Measurements from ENCODE around the gene EPN1.
A peak's percentile ranks its signal among the peaks of the same experiment; 100 is the strongest.

Gene EPN1

GRCh38 chr19:55674841-55675660, at the start of gene EPN1:
Gene EPN1, plus strand, starts transcription at chr19:55675226. Its CDS starts 3,402 bp downstream, at chr19:55678628.
- peak; percentile 98 for DNase-seq (ENCODE audit: low read depth)

GRCh38 chr19:55626350-55626749, 48.7 kb upstream of the EPN1 start:
- DNase-seq (ENCODE audit: low read depth): no peak

- no peak for DNase-seq (ENCODE audit: low read depth)
Measured at GRCh38 chr19:55632463-55632834, 42.6 kb upstream of the EPN1 start.

GRCh38 chr19:55633861-55634260, 41.2 kb upstream of the EPN1 start:
- no peak for DNase-seq (ENCODE audit: low read depth)

- DNase-seq (ENCODE audit: low read depth): no peak
Measured at GRCh38 chr19:55635334-55635717, 39.7 kb upstream of the EPN1 start.

- DNase-seq (ENCODE audit: low read depth): no peak
Measured at GRCh38 chr19:55635856-55636440, 39.1 kb upstream of the EPN1 start.

- DNase-seq (ENCODE audit: low read depth): no peak
Measured at GRCh38 chr19:55636723-55637122, 38.3 kb upstream of the EPN1 start.

- DNase-seq (ENCODE audit: low read depth): no peak
Measured at GRCh38 chr19:55637534-55637933, 37.5 kb upstream of the EPN1 start.

- DNase-seq (ENCODE audit: low read depth): no peak
Measured at GRCh38 chr19:55638864-55639359, 36.1 kb upstream of the EPN1 start.

GRCh38 chr19:55640043-55640576, 34.9 kb upstream of the EPN1 start:
- no peak for DNase-seq (ENCODE audit: low read depth)

- no peak for DNase-seq (ENCODE audit: low read depth)
Measured at GRCh38 chr19:55640577-55641425, 34.2 kb upstream of the EPN1 start, which contains the start of gene ZNF580. Gene ZNF580, plus strand, starts transcription at chr19:55641002. Its CDS starts 1,507 bp downstream, at chr19:55642509.

GRCh38 chr19:55641426-55642152, 33.4 kb upstream of the EPN1 start:
- no peak for DNase-seq (ENCODE audit: low read depth)

GRCh38 chr19:55642153-55643002, 32.6 kb upstream of the EPN1 start:
- DNase-seq (ENCODE audit: low read depth): no peak

GRCh38 chr19:55643003-55643886, 31.8 kb upstream of the EPN1 start, which contains the start of gene ZNF581:
Gene ZNF581, plus strand, starts transcription at chr19:55643649. Its CDS starts 923 bp downstream, at chr19:55644572.
- DNase-seq (ENCODE audit: low read depth): peak; percentile 70

- no peak for DNase-seq (ENCODE audit: low read depth)
Measured at GRCh38 chr19:55643887-55644176, 31.2 kb upstream of the EPN1 start.

- DNase-seq (ENCODE audit: low read depth): no peak
Measured at GRCh38 chr19:55644191-55644833, 30.7 kb upstream of the EPN1 start.

GRCh38 chr19:55644842-55645511, 30.0 kb upstream of the EPN1 start:
- no peak for DNase-seq (ENCODE audit: low read depth)

- no peak for DNase-seq (ENCODE audit: low read depth)
Measured at GRCh38 chr19:55645512-55645881, 29.5 kb upstream of the EPN1 start.
